ENCODE measurements around the gene CDH4.
"Not testable (repeated sequence)": the region's sequence is repeated elsewhere in the genome, so short reads cannot be mapped to it uniquely, and the experiment has no call there.

CDH4 gene

GRCh38 chr20:61982191-61982950, 730.3 kb downstream of the CDH4 start:
- DNase-seq: no peak

- no peak for DNase-seq
Measured at GRCh38 chr20:61982951-61983315, 730.9 kb downstream of the CDH4 start.

- DNase-seq: no peak
Measured at GRCh38 chr20:61983965-61984364, 731.9 kb downstream of the CDH4 start.

- DNase-seq: not testable (repeated sequence)
Measured at GRCh38 chr20:61984431-61984830, 732.4 kb downstream of the CDH4 start.

GRCh38 chr20:61985096-61985495, 733.0 kb downstream of the CDH4 start:
- DNase-seq: no peak

- DNase-seq: no peak
Measured at GRCh38 chr20:61986762-61987321, 734.8 kb downstream of the CDH4 start.

GRCh38 chr20:61988665-61989064, 736.6 kb downstream of the CDH4 start:
- DNase-seq: no peak

- no peak for DNase-seq
Measured at GRCh38 chr20:61989741-61990140, 737.7 kb downstream of the CDH4 start.

Data from NCI-H1105 (cell line).